Mesothelial cell of epicardium (in vitro differentiated cells): ENCODE results near the gene RALGPS2. TPM values are rescaled to one million over a fixed set of nuclear protein-coding genes. Genes with fewer than 3 reads are reported as not detected.

Source experiments
- DNase-seq, 2 experiments: peaks; one replicate each; pipeline ENCODE4 v3.0.0; 2021; ENCODE audit warnings: low spot score in 2 of 2; ENCODE audit not compliant: unreplicated experiment in 2 of 2
- H3K27ac Mint-ChIP-seq: 2 replicates; pipeline ENCODE4 v1.8.0; 2021; ENCODE audit warnings: mixed read lengths
- H3K27me3 Mint-ChIP-seq: 2 replicates; pipeline ENCODE4 v1.8.0; 2021; ENCODE audit warnings: low read depth, mixed read lengths
- H3K36me3 Mint-ChIP-seq: 2 replicates; pipeline ENCODE4 v1.8.0; 2021; ENCODE audit warnings: mixed read lengths
- H3K4me1 Mint-ChIP-seq: 2 replicates; pipeline ENCODE4 v1.8.0; 2021; ENCODE audit warnings: mixed read lengths
- H3K4me3 Mint-ChIP-seq: 2 replicates; pipeline ENCODE4 v1.8.0; 2021; ENCODE audit warnings: mild to moderate bottlenecking, moderate library complexity, mixed read lengths
- H3K9me3 Mint-ChIP-seq: 2 replicates; pipeline ENCODE4 v1.8.0; 2021; ENCODE audit warnings: mixed read lengths
- CTCF ChIP-seq: fragments of 200-600 bp; sonication (generic); IDR thresholded peaks from one replicate; pipeline ENCODE4 v1.5.0; 2021; ENCODE audit warnings: antibody characterized with exemption; ENCODE audit not compliant: unreplicated experiment
- microRNA-seq: library from miRNA; unstranded; fragments of <30 nt; microRNA quantifications from one replicate; pipeline ENCODE4 v1.2.0, GENCODE V29; 2021; ENCODE audit warnings: inconsistent platforms, mixed read lengths
- total RNA-seq: library from RNA; stranded (reverse); gene quantifications from 3 replicates; pipeline ENCODE4 v1.2.1, GENCODE V29; 2021

The RALGPS2 gene
- total RNA-seq, 1 donor from 2014 or later = 50.9 TPM

- Mint-ChIP-seq H3K27ac (no peak overlapping the region), H3K4me3 (no peak overlapping the region), H3K36me3 (no peaks in the 10 kb centered on the region), H3K27me3 (no peaks in the 10 kb centered on the region), H3K9me3 (peaks cover 15% of the 10 kb centered on the region), H3K4me1 (peaks cover 2% of the 10 kb centered on the region)
- no peak for TF ChIP-seq CTCF
- DNase-seq = no peak
These were observed 241.3 kb downstream of the RALGPS2 start for GRCh38 chr1:178966312-178966711.

DNA sequence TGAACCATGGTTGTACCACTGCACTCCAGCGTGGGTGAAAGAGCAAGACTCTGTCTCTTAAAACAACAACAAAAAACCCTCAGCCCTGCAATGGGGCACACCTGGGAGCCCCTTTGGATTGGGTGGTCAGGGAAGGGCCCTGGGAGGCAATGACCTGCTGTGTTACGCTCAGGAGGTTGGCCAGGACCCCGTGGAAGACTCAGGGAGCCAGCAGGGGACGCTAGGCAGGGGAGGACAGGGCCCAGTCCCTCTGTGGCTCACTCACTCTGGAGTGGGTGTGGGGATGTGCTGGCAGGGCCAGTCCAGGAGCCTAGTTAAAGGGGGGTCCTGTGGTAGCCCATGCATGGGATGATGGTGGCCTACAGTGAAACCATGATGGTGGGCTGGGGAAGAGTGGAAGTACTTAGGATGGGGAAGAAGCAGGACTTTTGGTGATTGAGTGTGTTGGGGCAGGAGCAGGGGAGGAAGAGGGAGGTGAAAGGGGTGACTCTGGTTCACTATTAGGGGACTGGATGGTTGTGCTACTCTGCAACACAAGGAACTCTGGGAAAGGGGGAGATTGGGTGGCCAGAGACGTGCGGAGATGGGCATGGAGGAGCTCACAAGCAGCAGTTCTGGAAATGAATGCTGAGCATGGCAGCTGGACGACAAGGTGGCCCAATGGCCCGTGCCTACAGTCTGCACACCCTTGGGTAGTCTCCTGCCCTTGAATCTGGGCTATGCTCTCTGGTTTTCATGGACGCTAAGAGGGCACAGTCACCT lies 244.4 kb downstream of the RALGPS2 start:
- Mint-ChIP-seq H3K9me3 (peaks cover 15% of the 10 kb centered on the region), H3K27ac (no peak overlapping the region), H3K4me3 (no peak overlapping the region), H3K36me3 (no peaks in the 10 kb centered on the region), H3K4me1 (peaks cover 11% of the 10 kb centered on the region), H3K27me3 (no peaks in the 10 kb centered on the region)
- TF ChIP-seq CTCF = no peak
- DNase-seq = no peak

DNA sequence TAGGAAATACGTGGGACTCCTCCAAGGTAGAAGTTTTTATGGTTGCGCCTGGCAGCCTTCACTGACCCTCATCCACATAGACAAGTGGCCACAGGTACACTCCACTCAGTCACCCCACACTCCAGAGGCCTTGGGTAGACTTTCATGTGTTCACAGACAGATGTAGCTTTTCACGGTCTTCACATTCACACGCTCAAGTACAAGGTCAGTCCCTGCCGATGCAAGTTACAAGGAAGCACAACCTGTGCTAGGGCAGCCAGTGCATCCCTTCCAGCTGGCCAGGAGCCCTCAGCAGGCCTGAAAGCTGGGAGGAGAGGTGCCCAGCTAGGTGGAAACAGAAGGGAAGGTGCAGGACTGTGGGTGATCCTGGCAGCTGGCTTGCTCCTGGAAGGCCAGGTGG lies 245.1 kb downstream of the RALGPS2 start:
- DNase-seq = no peak
- Mint-ChIP-seq H3K9me3 (peaks cover 8% of the 10 kb centered on the region), H3K27me3 (no peaks in the 10 kb centered on the region), H3K4me1 (peaks cover 11% of the 10 kb centered on the region), H3K27ac (no peak overlapping the region), H3K36me3 (no peaks in the 10 kb centered on the region), H3K4me3 (no peak overlapping the region)
- TF ChIP-seq CTCF = no peak

Small RNAs within 50 kb of the gene (microRNA-seq; reads per million reads assigned to microRNA genes)
- gene MIR4424 = not detected

Other genes starting within 250 kb of the RALGPS2 start
- gene CLEC20A, start 228.3 kb upstream of the RALGPS2 start, total RNA-seq = not detected in 3 replicates
- not detected in 3 replicates for gene TEX35, start 212.1 kb upstream of the RALGPS2 start, total RNA-seq
- gene ANGPTL1, start 145.8 kb downstream of the RALGPS2 start, total RNA-seq = 0.67 to 0.80 TPM (median 0.72 TPM) in 3 replicates